ENCODE measurements around the gene NUP62CL. TPM values are rescaled to one million over a fixed set of nuclear protein-coding genes. Genes with fewer than 3 reads are reported as not detected.
A peak's percentile ranks its signal among the peaks of the same experiment; 100 is the strongest.
"Not testable (repeated sequence)": the region's sequence is repeated elsewhere in the genome, so short reads cannot be mapped to it uniquely, and the experiment has no call there.

Gene NUP62CL
- total RNA-seq, 8 experiments from 2014 or later, result 0.99 to 12.7 (median 3.1) TPM; not detected in 1

- H3K4me3 ChIP-seq, result no peak overlapping the region
- no peaks in the 10 kb centered on the region for H3K4me1 ChIP-seq (replicated peaks in 1 of 2)
- no peak for ATAC-seq (replicated peaks in 6 of 8)
- H3K27ac ChIP-seq, result no peak overlapping the region
- in situ Hi-C loops (cut with MboI; ENCODE audit: low pct_unique_long_range_greater_than_20kb in 2 of 9, low sequenced_read_pairs in 9 of 9, unreplicated experiment in 9 of 9), result no loop called here
Observed at GRCh38 chrX:107171369-107172102, 34.7 kb downstream of the NUP62CL start.

- H3K4me3 ChIP-seq, result no peak overlapping the region
- no peak for ATAC-seq (replicated peaks in 6 of 8)
- 0 to 100% (median 88%) methylated on average over 1 of the region's 1 CpG; no CpG with 5 or more reads in 6 of the 10 experiments for WGBS, 10 experiments
- no peak overlapping the region for H3K27ac ChIP-seq
- in situ Hi-C loops (cut with MboI; ENCODE audit: low pct_unique_long_range_greater_than_20kb in 2 of 9, low sequenced_read_pairs in 9 of 9, unreplicated experiment in 9 of 9), result no loop called here
- H3K4me1 ChIP-seq (replicated peaks in 1 of 2), result no peaks in the 10 kb centered on the region
Observed at GRCh38 chrX:107168712-107169111, 37.5 kb downstream of the NUP62CL start.

DNA sequence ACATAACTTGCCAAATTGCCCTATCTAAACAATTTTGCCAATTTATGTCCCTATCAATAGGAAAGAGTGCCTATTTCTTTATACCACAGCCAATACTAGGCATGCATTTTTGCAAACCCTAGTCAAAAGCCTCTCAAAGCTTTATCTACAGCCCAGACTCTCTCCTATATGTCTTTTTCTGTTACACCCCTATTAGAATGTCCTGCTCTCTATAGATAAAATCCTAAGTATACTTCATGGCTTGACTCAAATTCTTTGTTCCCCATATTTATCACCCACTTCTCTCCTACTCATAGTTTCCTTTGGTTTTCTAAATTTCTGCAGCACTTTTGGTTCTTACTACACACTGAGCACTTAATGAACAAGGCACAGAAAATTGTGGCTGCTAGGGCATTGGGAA is 38.0 kb downstream of the NUP62CL start:
- in situ Hi-C loops (cut with MboI; ENCODE audit: low pct_unique_long_range_greater_than_20kb in 2 of 9, low sequenced_read_pairs in 9 of 9, unreplicated experiment in 9 of 9), result no loop called here
- ATAC-seq (replicated peaks in 6 of 8), result no peak
- H3K4me1 ChIP-seq (replicated peaks in 1 of 2), result no peaks in the 10 kb centered on the region
- no peak overlapping the region for H3K4me3 ChIP-seq
- H3K27ac ChIP-seq, result no peak overlapping the region

- in situ Hi-C loops (cut with MboI; ENCODE audit: low pct_unique_long_range_greater_than_20kb in 2 of 9, low sequenced_read_pairs in 9 of 9, unreplicated experiment in 9 of 9), result no loop called here
- no peak overlapping the region for H3K27ac ChIP-seq
- WGBS, 10 experiments, result 0 to 100% (median 90%) methylated on average over 1 to 3 of the region's 3 CpGs; no CpG with 5 or more reads in 3 of the 10 experiments
Observed at GRCh38 chrX:107167163-107167921, 38.9 kb downstream of the NUP62CL start.

DNA sequence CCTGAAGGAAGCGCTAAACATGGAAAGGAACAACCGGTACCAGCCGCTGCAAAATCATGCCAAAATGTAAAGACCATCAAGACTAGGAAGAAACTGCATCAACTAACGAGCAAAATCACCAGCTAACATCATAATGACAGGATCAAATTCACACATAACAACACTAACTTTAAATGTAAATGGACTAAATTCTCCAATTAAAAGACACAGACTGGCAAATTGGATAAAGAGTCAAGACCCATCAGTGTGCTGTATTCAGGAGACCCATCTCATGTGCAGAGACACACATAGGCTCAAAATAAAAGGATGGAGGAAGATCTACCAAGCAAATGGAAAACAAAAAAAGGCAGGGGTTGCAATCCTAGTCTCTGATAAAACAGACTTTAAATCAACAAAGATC is 48.6 kb downstream of the NUP62CL start:
- in situ Hi-C loops (cut with MboI; ENCODE audit: low pct_unique_long_range_greater_than_20kb in 2 of 9, low sequenced_read_pairs in 9 of 9, unreplicated experiment in 9 of 9); H3K27ac ChIP-seq; H3K4me1 ChIP-seq (replicated peaks in 1 of 2); ATAC-seq (replicated peaks in 6 of 8); H3K4me3 ChIP-seq: not testable (repeated sequence)
- WGBS, 10 experiments, result no CpG with 5 or more reads among the region's 4 CpGs

More at GRCh38 chrX:107167163-107167921, 38.9 kb downstream of the NUP62CL start:
- H3K4me1 ChIP-seq (replicated peaks in 1 of 2), result no peaks in the 10 kb centered on the region
- no peak overlapping the region for H3K4me3 ChIP-seq
- ATAC-seq (replicated peaks in 6 of 8), result no peak

GRCh38 chrX:107155621-107156430 is 50.4 kb downstream of the NUP62CL start:
- H3K4me1 ChIP-seq (replicated peaks in 1 of 2); in situ Hi-C loops (cut with MboI; ENCODE audit: low pct_unique_long_range_greater_than_20kb in 2 of 9, low sequenced_read_pairs in 9 of 9, unreplicated experiment in 9 of 9): not testable (repeated sequence)
- no CpG with 5 or more reads among the region's 32 CpGs for WGBS, 10 experiments
- ATAC-seq (replicated peaks in 6 of 8), result peak in 2 of 8 experiments; percentile 15 to 19
- Histone ChIP-seq H3K4me3 (peak overlapping the region in 4 of 5 donors; percentile 18 to 37 (median 34)), H3K27ac (peak overlapping the region in 1 of 2 donors; percentile 49)

GRCh38 chrX:107154787-107155620 is 51.2 kb downstream of the NUP62CL start:
- no peak overlapping the region for H3K4me3 ChIP-seq
- H3K4me1 ChIP-seq (replicated peaks in 1 of 2), result peaks cover 0 to 5% of the 10 kb centered on the region in 2 donors
- WGBS, 10 experiments, result 14 to 46% methylated on average over 1 to 4 of the region's 6 CpGs; no CpG with 5 or more reads in 8 of the 10 experiments
- in situ Hi-C loops (cut with MboI; ENCODE audit: low pct_unique_long_range_greater_than_20kb in 2 of 9, low sequenced_read_pairs in 9 of 9, unreplicated experiment in 9 of 9), result no loop called here
- ATAC-seq (replicated peaks in 6 of 8), result peak in 7 of 8 experiments; percentile 61 to 84 (median 66)
- H3K27ac ChIP-seq, result no peak overlapping the region

GRCh38 chrX:107153005-107153404 is 53.2 kb downstream of the NUP62CL start:
- Histone ChIP-seq H3K27ac (no peak overlapping the region), H3K4me1 (replicated peaks in 1 of 2) (peaks cover 0 to 5% of the 10 kb centered on the region in 2 donors), H3K4me3 (no peak overlapping the region)
- in situ Hi-C loops (cut with MboI; ENCODE audit: low pct_unique_long_range_greater_than_20kb in 2 of 9, low sequenced_read_pairs in 9 of 9, unreplicated experiment in 9 of 9), result no loop called here
- no peak for ATAC-seq (replicated peaks in 6 of 8)
- WGBS, 10 experiments, result 32 to 100% (median 83%) methylated on average over 1 to 5 of the region's 5 CpGs; no CpG with 5 or more reads in 1 of the 10 experiments

- H3K4me1 ChIP-seq (replicated peaks in 1 of 2), result no peaks in the 10 kb centered on the region
- H3K4me3 ChIP-seq, result no peak overlapping the region
- in situ Hi-C loops (cut with MboI; ENCODE audit: low pct_unique_long_range_greater_than_20kb in 2 of 9, low sequenced_read_pairs in 9 of 9, unreplicated experiment in 9 of 9), result no loop called here
- no peak overlapping the region for H3K27ac ChIP-seq
- no peak for ATAC-seq (replicated peaks in 6 of 8)
Observed at GRCh38 chrX:107146670-107147069, 59.6 kb downstream of the NUP62CL start.

DNA sequence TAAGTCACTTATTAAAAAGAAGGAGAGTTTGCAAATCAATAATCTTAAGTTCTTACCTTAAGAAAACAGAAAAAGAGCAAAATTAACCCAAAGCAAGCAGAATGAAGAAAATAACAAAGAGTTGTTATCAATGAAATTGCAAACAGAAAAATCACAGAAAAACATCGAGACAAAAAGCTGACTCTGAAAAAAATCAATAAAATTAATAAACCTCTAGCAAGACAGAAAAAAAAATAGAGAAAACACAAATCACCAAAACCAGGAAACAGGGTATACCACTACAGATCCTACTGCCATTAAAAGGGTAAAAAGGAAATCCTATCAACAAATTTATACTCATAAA is 70.3 kb downstream of the NUP62CL start:
- Histone ChIP-seq H3K27ac (no peak overlapping the region), H3K4me3 (no peak overlapping the region), H3K4me1 (replicated peaks in 1 of 2) (peaks cover 0 to 4% of the 10 kb centered on the region in 2 donors)
- in situ Hi-C loops (cut with MboI; ENCODE audit: low pct_unique_long_range_greater_than_20kb in 2 of 9, low sequenced_read_pairs in 9 of 9, unreplicated experiment in 9 of 9), result no loop called here
- ATAC-seq (replicated peaks in 6 of 8), result no peak
- WGBS, 10 experiments, result 30 to 91% (median 50%) methylated on average over 1 of the region's 1 CpG; no CpG with 5 or more reads in 3 of the 10 experiments

DNA sequence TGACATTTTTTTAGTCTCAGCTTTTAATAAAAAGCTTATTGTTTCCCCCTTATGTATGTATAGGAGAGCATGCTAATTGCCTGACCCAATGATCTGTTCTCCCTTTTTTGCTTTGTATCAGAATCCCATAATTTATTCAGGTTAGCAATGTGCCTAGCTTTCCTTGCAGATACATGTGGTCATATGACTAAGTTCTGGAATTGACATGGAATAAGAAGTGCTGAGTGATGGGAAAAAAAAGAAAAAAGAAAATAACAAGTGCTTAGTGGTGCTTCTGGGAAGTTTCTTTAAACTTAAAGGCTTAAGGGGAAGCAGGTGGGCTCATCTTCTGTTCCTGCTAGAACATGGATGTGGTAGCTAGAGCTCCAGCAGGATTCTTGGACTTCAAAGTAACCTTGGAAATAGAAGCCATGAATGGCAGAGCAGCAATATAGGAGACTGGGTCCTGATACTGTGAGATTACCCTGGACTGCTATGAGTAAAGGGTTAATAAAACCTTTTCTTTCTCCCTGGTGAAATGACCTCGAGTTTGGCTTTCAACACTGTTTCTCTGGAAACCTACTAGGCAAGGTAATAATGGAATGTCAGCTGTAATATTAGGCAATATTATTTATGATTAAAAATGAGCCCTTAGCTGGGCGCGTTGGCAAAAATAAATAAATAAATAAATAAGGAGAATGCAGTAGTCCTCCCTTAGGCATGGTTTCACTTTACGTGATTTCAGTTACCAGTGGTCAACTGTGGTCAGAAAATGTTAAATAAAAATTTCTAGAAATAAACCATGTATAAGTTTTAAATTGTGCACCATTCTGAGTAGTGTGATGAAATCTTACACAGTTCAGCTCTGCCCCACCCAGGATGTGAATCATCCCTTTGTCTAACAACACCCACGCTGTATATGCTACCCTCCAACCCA is 70.9 kb downstream of the NUP62CL start:
- H3K27ac ChIP-seq, result no peak overlapping the region
- H3K4me3 ChIP-seq, result no peak overlapping the region
- H3K4me1 ChIP-seq (replicated peaks in 1 of 2), result peaks cover 0 to 4% of the 10 kb centered on the region in 2 donors
- in situ Hi-C loops (cut with MboI; ENCODE audit: low pct_unique_long_range_greater_than_20kb in 2 of 9, low sequenced_read_pairs in 9 of 9, unreplicated experiment in 9 of 9), result no loop called here
- 5 to 100% (median 30%) methylated on average over 1 to 5 of the region's 5 CpGs; no CpG with 5 or more reads in 5 of the 10 experiments for WGBS, 10 experiments
- ATAC-seq (replicated peaks in 6 of 8), result peak in 7 of 8 experiments; percentile 47 to 98 (median 65)

- Histone ChIP-seq H3K4me1 (replicated peaks in 1 of 2) (no peaks in the 10 kb centered on the region), H3K27ac (no peak overlapping the region), H3K4me3 (no peak overlapping the region)
- in situ Hi-C loops (cut with MboI; ENCODE audit: low pct_unique_long_range_greater_than_20kb in 2 of 9, low sequenced_read_pairs in 9 of 9, unreplicated experiment in 9 of 9), result no loop called here
- no peak for ATAC-seq (replicated peaks in 6 of 8)
Observed at GRCh38 chrX:107123750-107124149, 82.5 kb downstream of the NUP62CL start.
